ENCODE measurements around the gene YKT6.

The YKT6 gene

GRCh38 chr7:44156453-44157010 lies 44.2 kb upstream of the YKT6 start:
- DNase-seq (ENCODE audit: extremely low read depth, low read depth): no peak
- TF ChIP-seq, protein P1, sequence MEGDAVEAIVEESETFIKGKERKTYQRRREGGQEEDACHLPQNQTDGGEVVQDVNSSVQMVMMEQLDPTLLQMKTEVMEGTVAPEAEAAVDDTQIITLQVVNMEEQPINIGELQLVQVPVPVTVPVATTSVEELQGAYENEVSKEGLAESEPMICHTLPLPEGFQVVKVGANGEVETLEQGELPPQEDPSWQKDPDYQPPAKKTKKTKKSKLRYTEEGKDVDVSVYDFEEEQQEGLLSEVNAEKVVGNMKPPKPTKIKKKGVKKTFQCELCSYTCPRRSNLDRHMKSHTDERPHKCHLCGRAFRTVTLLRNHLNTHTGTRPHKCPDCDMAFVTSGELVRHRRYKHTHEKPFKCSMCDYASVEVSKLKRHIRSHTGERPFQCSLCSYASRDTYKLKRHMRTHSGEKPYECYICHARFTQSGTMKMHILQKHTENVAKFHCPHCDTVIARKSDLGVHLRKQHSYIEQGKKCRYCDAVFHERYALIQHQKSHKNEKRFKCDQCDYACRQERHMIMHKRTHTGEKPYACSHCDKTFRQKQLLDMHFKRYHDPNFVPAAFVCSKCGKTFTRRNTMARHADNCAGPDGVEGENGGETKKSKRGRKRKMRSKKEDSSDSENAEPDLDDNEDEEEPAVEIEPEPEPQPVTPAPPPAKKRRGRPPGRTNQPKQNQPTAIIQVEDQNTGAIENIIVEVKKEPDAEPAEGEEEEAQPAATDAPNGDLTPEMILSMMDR (IDR thresholded peaks at IDR 0.05; ENCODE audit: low read depth, low read length, missing control alignments): no peak
- H3K4me3 ChIP-seq (replicated peaks; ENCODE audit: low read depth, low read length): no peak overlapping the region

GRCh38 chr7:44157116-44158080 lies 43.4 kb upstream of the YKT6 start:
- no peak overlapping the region for H3K4me3 ChIP-seq (replicated peaks; ENCODE audit: low read depth, low read length)
- DNase-seq (ENCODE audit: extremely low read depth, low read depth): no peak
- TF ChIP-seq, protein P1 (IDR thresholded peaks at IDR 0.05; ENCODE audit: low read depth, low read length, missing control alignments): no peak

GRCh38 chr7:44158096-44158872 lies 42.5 kb upstream of the YKT6 start:
- DNase-seq (ENCODE audit: extremely low read depth, low read depth): no peak
- TF ChIP-seq, protein P1 (IDR thresholded peaks at IDR 0.05; ENCODE audit: low read depth, low read length, missing control alignments): no peak
- H3K4me3 ChIP-seq (replicated peaks; ENCODE audit: low read depth, low read length): no peak overlapping the region

- TF ChIP-seq, protein P1 (IDR thresholded peaks at IDR 0.05; ENCODE audit: low read depth, low read length, missing control alignments): no peak
- DNase-seq (ENCODE audit: extremely low read depth, low read depth): no peak
- no peak overlapping the region for H3K4me3 ChIP-seq (replicated peaks; ENCODE audit: low read depth, low read length)
Measured at GRCh38 chr7:44158873-44159631, 41.7 kb upstream of the YKT6 start.

DNA sequence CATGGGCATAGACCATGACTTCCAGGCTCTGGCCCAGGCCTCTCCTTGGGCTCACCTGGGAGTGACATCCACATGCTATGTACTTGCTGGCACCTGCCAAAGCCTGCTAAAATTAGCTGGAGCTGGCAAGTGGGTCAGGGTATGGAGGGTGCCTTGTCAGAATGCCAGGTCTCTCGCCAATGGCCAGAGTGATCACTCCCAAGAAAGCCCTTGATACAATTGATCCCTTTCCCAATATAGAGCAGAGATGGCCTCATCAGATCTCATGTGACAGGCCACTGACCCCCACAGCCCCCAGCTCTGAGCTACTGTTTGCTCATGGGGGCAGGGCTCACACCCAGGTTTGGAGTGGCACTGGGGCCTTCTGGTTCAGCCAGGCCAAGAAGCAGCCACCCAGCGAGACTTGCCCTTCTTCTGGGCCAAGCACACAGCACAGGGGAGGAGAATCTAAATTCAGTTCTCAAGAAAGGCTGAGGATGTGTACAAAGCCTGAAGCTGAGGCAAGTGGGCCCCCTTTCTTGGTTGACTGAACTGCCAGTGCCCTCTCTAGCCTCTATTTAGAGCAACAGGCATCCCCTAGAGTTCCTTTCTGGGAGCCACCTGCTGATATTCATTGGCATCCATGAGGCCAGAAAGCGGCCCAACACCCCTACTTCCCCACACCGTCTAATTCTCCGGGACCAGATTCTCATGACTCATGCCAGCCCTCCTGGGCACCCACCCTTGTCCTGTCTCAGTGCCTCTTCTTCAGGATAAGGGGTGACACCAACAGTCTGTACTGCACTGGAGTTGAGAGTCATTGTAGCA lies 40.8 kb upstream of the YKT6 start:
- H3K4me3 ChIP-seq (replicated peaks; ENCODE audit: low read depth, low read length): no peak overlapping the region
- TF ChIP-seq, protein P1 (IDR thresholded peaks at IDR 0.05; ENCODE audit: low read depth, low read length, missing control alignments): no peak

More for the DNA sequence above, 40.8 kb upstream of the YKT6 start:
- no peak for DNase-seq (ENCODE audit: extremely low read depth, low read depth)

All from HFF-Myc (cell line).